ENCODE results near the gene SLC6A9.

- no peak for TF ChIP-seq EZH2 (IDR thresholded peaks at IDR 0.05; ENCODE audit: borderline replicate concordance, insufficient read depth, low read depth, low read length, poor library complexity, severe bottlenecking)
- no peak for TF ChIP-seq CTCF (IDR thresholded peaks at IDR 0.05)
Measured at GRCh38 chr1:43982241-43982640, 49.0 kb downstream of the SLC6A9 start.

Measured in B cell (primary cell).